B cell (primary cell): ENCODE data around the gene PPP4R1. TPM values are rescaled to one million over a fixed set of nuclear protein-coding genes. Genes with fewer than 3 reads are reported as not detected.
"Not testable (repeated sequence)": the region's sequence is repeated elsewhere in the genome, so short reads cannot be mapped to it uniquely, and the experiment has no call there.

Experiments
- ATAC-seq: fragments of 200-7000 bp; cut with Tn5 transposase; one replicate; pipeline ENCODE4 v1.10.0; 2021; ENCODE audit warnings: low read depth, mild to moderate bottlenecking, moderate number of reproducible peaks, moderate library complexity
- CTCF ChIA-PET: fragments of 350-600 bp; sonication (Branson Sonifier 250); formaldehyde crosslinking; loops from one replicate; lab custom pipeline; 2021; ENCODE audit warnings: antibody characterized with exemption, inconsistent platforms; lab: Charles Lee
- POLR2A ChIA-PET: fragments of 350-600 bp; sonication (Branson Sonifier 250); formaldehyde crosslinking; loops from one replicate; lab custom pipeline; 2021; ENCODE audit warnings: antibody characterized with exemption; lab: Charles Lee
- DNase-seq: peaks from one replicate; pipeline ENCODE4 v3.0.0; 2013
- H2AFZ ChIP-seq: 2 replicates; pipeline ENCODE4 v1.6.1; 2012; ENCODE audit warnings: mild to moderate bottlenecking, low read depth, low read length; ENCODE audit not compliant: insufficient read depth, poor library complexity, severe bottlenecking
- H3K27ac ChIP-seq, 2 donors: 1 replicate in 1 of 2; 2 replicates in 1 of 2; pipeline ENCODE4 v1.5.1; 2012 to 2013; ENCODE audit warnings: low read length in 2 of 2, mild to moderate bottlenecking in 2 of 2, moderate library complexity in 1 of 2
- H3K27me3 ChIP-seq, 4 experiments: fragments of 200-600 bp in 1 of 4; sonication (generic) in 1 of 4; replicated peaks in 1 of 4; 1 replicate in 2 of 4; 2 replicates in 2 of 4; pipeline versions ENCODE4 v1.6.1 to v1.7.0; 2013 to 2016; ENCODE audit warnings: low read length in 3 of 4, mild to moderate bottlenecking in 2 of 4, mixed read lengths in 1 of 4, moderate library complexity in 1 of 4; ENCODE audit not compliant: insufficient read depth in 4 of 4, control insufficient read depth in 3 of 4; ENCODE audit errors: control extremely low read depth in 1 of 4
- H3K36me3 ChIP-seq, 2 experiments: replicated peaks in 1 of 2; 1 replicate in 1 of 2; 2 replicates in 1 of 2; pipeline versions ENCODE4 v1.6.1 to v1.7.1; 2013; ENCODE audit warnings: low read length in 1 of 2; ENCODE audit not compliant: insufficient read depth in 2 of 2, control insufficient read depth in 1 of 2; ENCODE audit errors: control extremely low read depth in 1 of 2, extremely low read depth in 1 of 2
- H3K4me1 ChIP-seq, 2 donors: fragments of 200-600 bp in 1 of 2; sonication (generic) in 1 of 2; 1 replicate in 1 of 2; 2 replicates in 1 of 2; pipeline versions ENCODE4 v1.5.1 to v1.6.1; 2013 to 2017; ENCODE audit warnings: low read length in 2 of 2; ENCODE audit not compliant: control insufficient read depth in 2 of 2, insufficient read depth in 2 of 2
- H3K4me2 ChIP-seq: replicated peaks from 2 replicates; pipeline ENCODE3; 2012; ENCODE audit warnings: mild to moderate bottlenecking, low read depth, low read length; ENCODE audit not compliant: poor library complexity, severe bottlenecking
- H3K4me3 ChIP-seq, 5 experiments: fragments of 200-600 bp in 1 of 5; sonication (generic) in 1 of 5; 1 replicate in 3 of 5; 2 replicates in 2 of 5; pipeline versions ENCODE4 v1.5.1 to v1.7.0; 2011 to 2016; ENCODE audit warnings: low read length in 4 of 5, mild to moderate bottlenecking in 4 of 5, low read depth in 2 of 5, control low read depth in 1 of 5, moderate library complexity in 1 of 5; ENCODE audit not compliant: insufficient read depth in 1 of 5; ENCODE audit errors: control extremely low read depth in 1 of 5, extremely low read depth in 1 of 5
- H3K79me2 ChIP-seq: fragments of 200-600 bp; sonication (generic); one replicate; pipeline ENCODE4 v1.6.0; 2016; ENCODE audit warnings: low read length; ENCODE audit not compliant: control insufficient read depth, insufficient read depth
- H3K9ac ChIP-seq: fragments of 200-600 bp; sonication (generic); 2 replicates; pipeline ENCODE4 v1.6.1; 2017; ENCODE audit warnings: mild to moderate bottlenecking, low read length, moderate library complexity
- H3K9me3 ChIP-seq, 3 donors: one replicate each; pipeline versions ENCODE4 v1.6.1 to v1.7.1; 2013; ENCODE audit warnings: low read length in 2 of 3; ENCODE audit not compliant: control insufficient read depth in 2 of 3, insufficient read depth in 1 of 3; ENCODE audit errors: control extremely low read depth in 1 of 3
- H4K20me1 ChIP-seq: 2 replicates; pipeline ENCODE4 v1.6.0; 2012; ENCODE audit warnings: mild to moderate bottlenecking, low read length; ENCODE audit not compliant: insufficient read depth, control insufficient read depth, poor library complexity, severe bottlenecking
- H3K27ac Mint-ChIP-seq: one replicate; pipeline ENCODE4 v1.8.0; 2021; ENCODE audit warnings: mixed read lengths
- H3K27me3 Mint-ChIP-seq: one replicate; pipeline ENCODE4 v1.8.0; 2021; ENCODE audit warnings: mixed read lengths
- H3K4me1 Mint-ChIP-seq: one replicate; pipeline ENCODE4 v1.8.0; 2021; ENCODE audit warnings: mixed read lengths
- H3K4me3 Mint-ChIP-seq: one replicate; pipeline ENCODE4 v1.8.0; 2021; ENCODE audit warnings: mixed read lengths
- H3K9me3 Mint-ChIP-seq: one replicate; pipeline ENCODE4 v1.8.0; 2022; ENCODE audit warnings: mixed read lengths; ENCODE audit not compliant: insufficient read depth
- EZH2 ChIP-seq: IDR thresholded peaks from 2 replicates; pipeline ENCODE4 v1.6.1; 2012; ENCODE audit warnings: borderline replicate concordance, low read depth, mild to moderate bottlenecking, moderate library complexity, low read length; ENCODE audit not compliant: insufficient read depth, poor library complexity, severe bottlenecking
- WGBS: methylation state at CpG from one replicate; pipeline ENCODE4 v1.1.5; 2013; ENCODE audit warnings: missing lambda C conversion rate; ENCODE audit not compliant: insufficient coverage; 5-methylcytosine and 5-hydroxymethylcytosine counted together
- intact Hi-C: fragments of 100-400 bp; cut with micrococcal nuclease; formaldehyde crosslinking; loops from one replicate; pipeline ENCODE4 v1.10.0; 2022
- polyA plus RNA-seq: library from polyadenylated mRNA; depleted of rRNA; stranded (reverse); fragments of >200 nt; gene quantifications from 2 replicates; pipeline ENCODE4 v1.2.3, GENCODE V29; 2012
- total RNA-seq, 2 donors: library from RNA; stranded (reverse); fragments of 120-200 nt in 1 of 2; gene quantifications; 1 replicate in 1 of 2; 2 replicates in 1 of 2; pipeline versions ENCODE4 v1.2.3 to v1.2.4, GENCODE V29; 2013 to 2022
- TF ChIP-seq, protein P1 (sequence below): fragments of 200-600 bp; IDR thresholded peaks from one replicate; pipeline ENCODE4 v1.8.0; 2022; ENCODE audit warnings: antibody characterized with exemption, mild to moderate bottlenecking

The PPP4R1 gene
- total and polyA plus RNA-seq, 2 donors (not counting 1 experiment from before 2014, with no cell fraction given), result 33.4 to 57.1 TPM

DNA sequence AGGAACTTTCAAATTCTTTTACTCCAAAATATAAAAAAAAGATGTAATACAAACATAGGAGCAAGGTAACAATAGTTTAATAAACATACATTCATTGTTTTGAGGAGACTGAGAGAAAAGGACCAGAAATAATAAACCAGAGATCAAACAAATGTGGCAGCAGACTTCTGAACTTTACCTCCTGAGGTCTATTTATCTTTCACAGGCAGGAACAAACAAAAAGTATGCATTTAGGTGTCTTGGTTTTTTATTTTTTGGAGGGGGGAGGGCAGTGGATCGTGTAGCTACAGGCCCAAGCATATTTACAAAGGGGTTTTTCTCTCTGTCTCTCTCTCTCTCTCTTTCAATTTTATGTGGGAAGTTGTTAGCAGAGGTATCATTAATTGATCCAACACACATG is 5.6 kb downstream of the PPP4R1 start:
- no peak for TF ChIP-seq EZH2
- TF ChIP-seq, protein P1, sequence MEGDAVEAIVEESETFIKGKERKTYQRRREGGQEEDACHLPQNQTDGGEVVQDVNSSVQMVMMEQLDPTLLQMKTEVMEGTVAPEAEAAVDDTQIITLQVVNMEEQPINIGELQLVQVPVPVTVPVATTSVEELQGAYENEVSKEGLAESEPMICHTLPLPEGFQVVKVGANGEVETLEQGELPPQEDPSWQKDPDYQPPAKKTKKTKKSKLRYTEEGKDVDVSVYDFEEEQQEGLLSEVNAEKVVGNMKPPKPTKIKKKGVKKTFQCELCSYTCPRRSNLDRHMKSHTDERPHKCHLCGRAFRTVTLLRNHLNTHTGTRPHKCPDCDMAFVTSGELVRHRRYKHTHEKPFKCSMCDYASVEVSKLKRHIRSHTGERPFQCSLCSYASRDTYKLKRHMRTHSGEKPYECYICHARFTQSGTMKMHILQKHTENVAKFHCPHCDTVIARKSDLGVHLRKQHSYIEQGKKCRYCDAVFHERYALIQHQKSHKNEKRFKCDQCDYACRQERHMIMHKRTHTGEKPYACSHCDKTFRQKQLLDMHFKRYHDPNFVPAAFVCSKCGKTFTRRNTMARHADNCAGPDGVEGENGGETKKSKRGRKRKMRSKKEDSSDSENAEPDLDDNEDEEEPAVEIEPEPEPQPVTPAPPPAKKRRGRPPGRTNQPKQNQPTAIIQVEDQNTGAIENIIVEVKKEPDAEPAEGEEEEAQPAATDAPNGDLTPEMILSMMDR, result no peak
- Histone ChIP-seq H3K4me3 (no peak overlapping the region), H3K27me3 (no peaks in the 10 kb centered on the region), H3K79me2 (peaks cover 72% of the 10 kb centered on the region), H3K9ac (no peak overlapping the region), H3K4me1 (peaks cover 8 to 11% of the 10 kb centered on the region in 2 donors), H4K20me1 (peaks cover 37% of the 10 kb centered on the region), H3K27ac (no peak overlapping the region), H3K36me3 (peaks cover 5 to 7% of the 10 kb centered on the region in 2 experiments), H3K4me2 (no peak overlapping the region), H3K9me3 (no peaks in the 10 kb centered on the region), H2AFZ (no peak overlapping the region)
- Mint-ChIP-seq H3K27me3 (no peaks in the 10 kb centered on the region), H3K4me3 (no peak overlapping the region), H3K9me3 (no peaks in the 10 kb centered on the region), H3K4me1 (peaks cover 38% of the 10 kb centered on the region), H3K27ac (no peak overlapping the region)
- ATAC-seq, result no peak
- ChIA-PET CTCF (interaction anchor here (1.6 to 1.8 kb wide), 2 partner anchors 65 to 162 kb away, joined by 4 to 7 read pairs; no protein-coding TSS in a partner anchor), POLR2A (no interaction called here)
- no peak for DNase-seq
- intact Hi-C loops, result no loop called here
- WGBS, result no CpG with 5 or more reads among the region's 1 CpG

DNA sequence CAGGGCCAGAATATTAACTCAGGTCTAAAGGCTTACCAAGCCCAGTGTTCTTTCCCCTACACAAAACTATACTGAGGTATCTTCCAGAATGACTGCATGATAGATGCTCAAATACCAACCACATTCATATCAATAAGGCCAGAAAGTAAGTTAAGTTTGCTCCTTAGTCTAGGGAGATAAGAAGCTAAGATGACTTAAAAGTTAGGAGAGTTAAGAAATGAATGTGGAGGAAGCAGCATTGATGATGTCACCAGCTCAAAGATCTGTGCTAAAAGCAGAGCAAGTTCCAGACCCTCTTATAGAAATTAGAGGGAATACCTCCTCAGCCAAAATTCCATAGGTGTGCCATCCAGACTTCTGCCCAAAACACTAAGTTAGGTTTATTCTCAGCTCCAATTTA is 6.1 kb downstream of the PPP4R1 start:
- H3K27ac Mint-ChIP-seq, result no peak overlapping the region
- H3K4me2 ChIP-seq, result no peak overlapping the region

DNA sequence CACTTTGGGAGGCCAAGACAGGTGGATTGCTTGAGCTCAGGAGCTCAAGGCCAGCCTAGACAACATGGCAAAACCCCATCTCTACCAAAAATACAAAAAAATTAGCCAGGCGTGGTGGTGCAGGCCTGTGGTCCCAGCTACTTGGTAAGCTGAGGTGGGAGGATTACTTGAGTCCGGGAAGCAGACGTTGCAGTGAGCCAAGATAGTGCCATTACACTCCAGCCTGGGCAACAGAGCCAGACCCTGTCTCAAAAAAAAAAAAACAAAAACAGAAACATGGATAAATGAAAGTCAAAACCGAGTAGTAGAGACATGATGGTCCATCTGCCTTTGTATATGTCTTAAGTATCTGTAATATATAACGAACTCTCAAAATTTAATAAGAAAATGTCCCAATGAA is 7.2 kb downstream of the PPP4R1 start:
- H3K27me3 Mint-ChIP-seq, H3K9me3 Mint-ChIP-seq, CTCF ChIA-PET, H3K4me3 Mint-ChIP-seq, POLR2A ChIA-PET, H3K36me3 ChIP-seq, H3K4me2 ChIP-seq, H3K27ac Mint-ChIP-seq, H3K4me1 ChIP-seq, ATAC-seq, H3K27me3 ChIP-seq, DNase-seq, H3K4me3 ChIP-seq, intact Hi-C loops, H3K27ac ChIP-seq, H3K9me3 ChIP-seq, H2AFZ ChIP-seq, H3K9ac ChIP-seq: not testable (repeated sequence)
- H3K4me1 Mint-ChIP-seq, result peaks cover 25% of the 10 kb centered on the region
- Histone ChIP-seq H3K79me2 (peaks cover 80% of the 10 kb centered on the region), H4K20me1 (peaks cover 32% of the 10 kb centered on the region)
- WGBS, result no CpG with 5 or more reads among the region's 5 CpGs

More for the DNA sequence above, 6.1 kb downstream of the PPP4R1 start:
- Histone ChIP-seq H3K27me3 (no peaks in the 10 kb centered on the region), H3K79me2 (peaks cover 77% of the 10 kb centered on the region), H3K9ac (no peak overlapping the region), H3K4me3 (no peak overlapping the region), H3K36me3 (peaks cover 5 to 7% of the 10 kb centered on the region in 2 experiments), H3K27ac (no peak overlapping the region), H4K20me1 (peaks cover 37% of the 10 kb centered on the region), H2AFZ (no peak overlapping the region), H3K4me1 (peaks cover 5 to 9% of the 10 kb centered on the region in 2 donors), H3K9me3 (no peaks in the 10 kb centered on the region)
- H3K4me3 Mint-ChIP-seq, result no peak overlapping the region
- H3K4me1 Mint-ChIP-seq, result peaks cover 35% of the 10 kb centered on the region
- no peaks in the 10 kb centered on the region for H3K27me3 Mint-ChIP-seq
- ATAC-seq (no peak), DNase-seq (no peak)
- ChIA-PET CTCF (interaction anchor here (0.7 to 1.8 kb wide), 4 partner anchors 33 to 162 kb away, joined by 3 to 7 read pairs (median 4); no protein-coding TSS in a partner anchor), POLR2A (no interaction called here)
- intact Hi-C loops, result no loop called here
- no peaks in the 10 kb centered on the region for H3K9me3 Mint-ChIP-seq
- TF ChIP-seq, protein P1, result no peak
- TF ChIP-seq EZH2, result no peak
